GM19238 (cell line): ENCODE measurements around the gene FGFR4.

ENCODE experiments used
- DNase-seq: peaks from one replicate; pipeline ENCODE4 v3.0.0; 2011; ENCODE audit warnings: low spot score; ENCODE audit not compliant: insufficient read length

Gene FGFR4

DNA sequence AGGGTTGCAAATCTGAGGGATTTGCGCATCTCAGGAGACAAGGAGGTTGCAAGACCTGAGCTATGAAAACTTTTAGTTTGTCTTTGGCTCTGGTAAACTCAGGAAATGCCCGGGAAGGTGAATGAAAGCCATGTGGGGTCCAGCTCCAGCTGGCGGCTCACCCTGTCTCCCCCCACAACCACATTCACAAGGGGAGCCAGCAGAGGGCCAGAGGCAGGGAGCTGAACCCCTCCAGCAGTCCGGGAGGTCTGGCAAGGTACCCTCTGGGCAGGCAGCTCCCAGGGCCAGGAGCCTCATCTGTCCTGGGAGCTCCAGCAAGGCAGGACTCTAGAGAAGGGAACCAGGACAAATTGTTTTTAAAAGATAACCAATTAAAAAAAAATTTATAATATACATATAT, 2.5 kb upstream of the FGFR4 start:
- DNase-seq, result no peak

DNA sequence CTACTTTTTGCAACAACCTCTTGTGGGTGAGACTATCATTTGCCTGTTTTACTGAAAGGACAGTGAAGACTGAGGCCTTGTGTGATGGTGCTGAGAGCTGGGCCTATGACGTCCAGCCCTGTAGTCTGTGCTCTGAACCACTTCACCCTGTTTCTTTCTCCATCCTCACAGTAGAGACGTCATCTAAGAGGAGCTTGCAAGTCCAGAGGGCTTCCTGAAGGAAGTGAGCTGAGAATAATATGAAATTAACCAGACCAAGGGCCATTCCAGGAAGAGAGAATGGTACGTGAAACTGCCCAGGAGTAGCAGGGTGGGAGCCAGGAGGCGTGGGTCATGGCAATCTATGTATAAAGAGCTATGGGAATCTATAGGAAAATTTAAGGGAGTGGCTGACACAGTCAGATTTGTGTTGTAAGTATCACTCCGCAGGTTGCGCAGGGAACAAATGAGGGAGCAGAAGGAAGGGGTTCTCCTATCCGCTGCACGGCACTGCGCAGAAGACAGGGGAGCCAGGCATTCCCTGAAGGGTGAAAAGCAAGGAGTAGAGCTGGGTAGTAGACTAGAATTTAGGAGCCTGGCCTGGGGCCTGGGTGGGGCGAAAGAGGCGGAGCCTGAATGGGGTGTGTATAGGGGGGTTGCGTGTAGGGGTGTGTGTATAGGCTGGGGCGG, 596 bp upstream of the FGFR4 start:
- no peak for DNase-seq

DNA sequence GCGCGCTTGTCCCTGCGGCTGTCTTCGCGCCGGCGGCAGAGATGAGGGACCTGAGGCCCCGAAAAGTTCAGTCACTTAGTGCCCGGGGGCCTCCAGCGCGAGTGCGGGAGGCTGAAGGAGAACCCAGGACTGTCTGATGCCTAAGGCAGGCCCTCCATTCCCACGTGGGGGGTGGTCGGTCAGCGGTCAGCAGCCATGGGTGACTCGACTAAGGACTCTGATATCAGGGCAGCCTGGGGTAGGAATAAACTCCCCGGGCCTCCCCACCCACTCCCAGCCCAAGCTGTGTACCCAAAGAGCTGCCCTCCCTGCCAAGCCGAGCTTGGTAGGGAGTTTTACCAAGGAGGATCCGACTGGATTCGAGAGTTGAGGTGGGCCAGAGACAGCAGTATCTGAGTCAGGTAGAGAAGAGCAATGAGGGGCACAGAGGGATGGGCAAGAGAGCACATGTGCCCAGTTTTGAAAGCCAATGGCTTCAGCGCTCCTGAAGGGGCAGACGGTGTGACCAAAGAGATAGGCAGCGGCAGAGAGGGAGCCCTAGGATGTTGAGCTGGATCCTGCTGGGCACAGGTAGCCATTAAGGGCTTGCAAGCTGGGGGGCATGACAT, 787 bp downstream of the FGFR4 start:
- DNase-seq, result no peak

- DNase-seq, result no peak
Measured at GRCh38 chr5:177089127-177089526, 2.4 kb downstream of the FGFR4 start.

- DNase-seq, result no peak
Measured at GRCh38 chr5:177089825-177090641, 3.3 kb downstream of the FGFR4 start.

DNA sequence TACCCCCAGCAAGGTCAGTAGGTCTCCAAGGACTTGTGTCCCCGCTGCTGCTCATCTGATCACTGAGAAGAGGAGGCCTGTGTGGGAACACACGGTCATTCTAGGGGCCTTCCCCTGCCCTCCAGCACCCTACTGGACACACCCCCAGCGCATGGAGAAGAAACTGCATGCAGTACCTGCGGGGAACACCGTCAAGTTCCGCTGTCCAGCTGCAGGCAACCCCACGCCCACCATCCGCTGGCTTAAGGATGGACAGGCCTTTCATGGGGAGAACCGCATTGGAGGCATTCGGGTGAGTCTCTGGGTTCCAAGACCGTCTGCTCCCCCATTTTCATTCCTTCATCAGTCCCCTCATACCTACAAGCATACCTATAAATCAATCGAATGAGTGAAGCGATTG, 4.1 kb downstream of the FGFR4 start:
- DNase-seq, result no peak

DNA sequence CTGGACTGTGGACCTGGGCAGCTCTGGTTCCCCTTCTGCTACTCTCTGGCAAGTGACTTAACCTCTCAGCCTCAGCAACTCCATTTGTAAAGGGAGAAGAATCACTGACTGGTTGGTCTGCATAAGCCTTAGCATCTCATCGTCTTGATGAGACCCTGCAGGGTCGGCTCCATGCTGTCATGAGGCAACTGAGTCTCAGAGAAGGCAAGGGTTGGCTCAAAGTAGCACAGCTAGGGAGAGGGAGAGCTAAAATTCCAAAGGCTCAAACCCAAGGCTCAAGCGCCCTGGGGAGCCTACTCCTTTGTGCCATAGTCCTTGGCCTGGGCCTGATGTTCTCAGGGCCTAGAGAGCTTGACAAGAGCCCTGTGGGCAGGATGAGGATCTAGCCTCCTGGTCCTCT, 4.5 kb downstream of the FGFR4 start:
- DNase-seq, result no peak

DNA sequence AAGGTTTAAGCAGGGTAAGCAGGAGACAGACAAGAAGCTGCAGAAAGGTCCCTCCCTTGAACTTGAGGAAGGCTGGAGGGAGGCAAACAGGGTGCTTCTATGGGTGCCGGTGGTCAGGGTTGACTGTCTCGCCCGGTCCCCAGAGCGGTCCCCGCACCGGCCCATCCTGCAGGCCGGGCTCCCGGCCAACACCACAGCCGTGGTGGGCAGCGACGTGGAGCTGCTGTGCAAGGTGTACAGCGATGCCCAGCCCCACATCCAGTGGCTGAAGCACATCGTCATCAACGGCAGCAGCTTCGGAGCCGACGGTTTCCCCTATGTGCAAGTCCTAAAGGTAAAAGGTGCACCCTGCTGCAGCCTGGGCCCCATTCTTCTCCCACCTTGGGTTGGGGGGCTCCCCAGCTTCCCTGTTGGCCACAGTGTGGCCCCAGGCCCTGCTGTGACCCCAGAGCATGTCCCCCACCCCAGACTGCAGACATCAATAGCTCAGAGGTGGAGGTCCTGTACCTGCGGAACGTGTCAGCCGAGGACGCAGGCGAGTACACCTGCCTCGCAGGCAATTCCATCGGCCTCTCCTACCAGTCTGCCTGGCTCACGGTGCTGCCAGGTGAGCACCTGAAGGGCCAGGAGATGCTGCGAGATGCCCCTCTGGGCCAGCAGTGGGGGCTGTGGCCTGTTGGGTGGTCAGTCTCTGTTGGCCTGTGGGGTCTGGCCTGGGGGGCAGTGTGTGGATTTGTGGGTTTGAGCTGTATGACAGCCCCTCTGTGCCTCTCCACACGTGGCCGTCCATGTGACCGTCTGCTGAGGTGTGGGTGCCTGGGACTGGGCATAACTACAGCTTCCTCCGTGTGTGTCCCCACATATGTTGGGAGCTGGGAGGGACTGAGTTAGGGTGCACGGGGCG, 5.7 kb downstream of the FGFR4 start:
- no peak for DNase-seq

DNA sequence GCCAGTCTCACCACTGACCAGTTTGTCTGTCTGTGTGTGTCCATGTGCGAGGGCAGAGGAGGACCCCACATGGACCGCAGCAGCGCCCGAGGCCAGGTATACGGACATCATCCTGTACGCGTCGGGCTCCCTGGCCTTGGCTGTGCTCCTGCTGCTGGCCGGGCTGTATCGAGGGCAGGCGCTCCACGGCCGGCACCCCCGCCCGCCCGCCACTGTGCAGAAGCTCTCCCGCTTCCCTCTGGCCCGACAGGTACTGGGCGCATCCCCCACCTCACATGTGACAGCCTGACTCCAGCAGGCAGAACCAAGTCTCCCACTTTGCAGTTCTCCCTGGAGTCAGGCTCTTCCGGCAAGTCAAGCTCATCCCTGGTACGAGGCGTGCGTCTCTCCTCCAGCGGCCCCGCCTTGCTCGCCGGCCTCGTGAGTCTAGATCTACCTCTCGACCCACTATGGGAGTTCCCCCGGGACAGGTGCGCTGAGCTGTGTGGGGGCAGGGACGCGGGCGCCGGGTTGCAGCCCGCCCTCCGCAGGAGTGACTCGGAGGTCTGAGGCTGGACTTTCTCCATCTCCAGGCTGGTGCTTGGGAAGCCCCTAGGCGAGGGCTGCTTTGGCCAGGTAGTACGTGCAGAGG, 6.5 kb downstream of the FGFR4 start:
- DNase-seq, result no peak

DNA sequence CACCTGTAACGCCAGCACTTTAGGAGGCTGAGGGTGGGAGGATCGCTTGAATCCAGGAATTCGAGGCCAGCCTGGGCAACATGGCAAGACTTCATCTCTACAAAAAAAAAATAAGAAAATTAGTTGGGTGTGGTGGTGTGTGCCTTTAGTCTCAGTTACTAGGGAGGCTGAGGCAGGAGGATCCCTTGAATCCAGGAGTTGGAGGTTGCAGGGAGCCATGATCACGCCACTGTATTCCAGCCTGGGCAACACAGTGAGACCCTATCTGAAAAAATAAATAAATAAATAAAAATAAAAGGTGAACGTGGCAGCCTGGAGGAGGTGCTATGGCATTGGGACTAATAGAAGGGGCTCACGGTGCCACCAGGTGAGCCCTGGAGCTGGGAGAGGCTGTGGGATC, 7.1 kb downstream of the FGFR4 start:
- no peak for DNase-seq

DNA sequence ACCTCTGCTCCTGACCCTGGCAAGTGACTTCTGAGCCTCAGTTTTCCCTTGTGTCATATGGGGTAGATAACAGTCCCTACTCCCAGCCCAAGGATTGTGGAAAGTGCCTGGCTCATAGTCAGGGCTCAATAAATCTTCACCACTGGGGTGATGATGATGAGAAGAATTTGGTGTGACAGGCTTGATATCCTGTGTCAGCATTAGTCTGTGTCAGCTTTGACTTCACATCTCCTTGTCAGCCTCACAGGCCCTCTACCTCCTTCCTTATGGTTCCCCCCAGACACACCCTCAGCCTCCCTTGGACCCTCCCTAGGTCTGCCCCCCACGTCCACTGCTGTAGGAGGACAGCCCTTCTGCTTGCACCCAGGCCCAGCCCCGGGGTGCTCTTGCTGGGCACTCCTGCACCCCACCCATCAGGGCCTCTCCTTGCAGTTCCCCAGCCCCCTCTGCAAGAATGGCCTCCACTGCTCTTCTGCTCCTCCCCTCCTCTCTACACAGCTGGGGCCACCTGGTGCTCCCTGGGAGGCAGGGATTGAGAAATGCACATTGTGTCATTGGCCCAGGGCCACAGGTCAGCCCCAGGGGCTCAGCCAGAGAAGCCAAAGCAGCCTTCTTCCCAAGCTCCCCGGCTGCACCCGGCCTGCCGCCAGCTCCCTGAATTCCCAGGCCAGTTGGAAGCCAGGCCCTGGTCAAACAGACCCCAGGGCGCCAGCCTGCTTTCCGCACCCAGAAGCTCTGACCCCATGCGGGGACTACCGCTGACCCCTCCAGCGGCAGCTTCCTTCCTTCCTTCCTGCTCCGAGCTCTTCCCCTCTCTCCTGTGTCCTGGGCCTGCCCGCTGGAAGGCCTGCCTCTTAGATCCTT, 7.7 kb downstream of the FGFR4 start:
- no peak for DNase-seq

DNA sequence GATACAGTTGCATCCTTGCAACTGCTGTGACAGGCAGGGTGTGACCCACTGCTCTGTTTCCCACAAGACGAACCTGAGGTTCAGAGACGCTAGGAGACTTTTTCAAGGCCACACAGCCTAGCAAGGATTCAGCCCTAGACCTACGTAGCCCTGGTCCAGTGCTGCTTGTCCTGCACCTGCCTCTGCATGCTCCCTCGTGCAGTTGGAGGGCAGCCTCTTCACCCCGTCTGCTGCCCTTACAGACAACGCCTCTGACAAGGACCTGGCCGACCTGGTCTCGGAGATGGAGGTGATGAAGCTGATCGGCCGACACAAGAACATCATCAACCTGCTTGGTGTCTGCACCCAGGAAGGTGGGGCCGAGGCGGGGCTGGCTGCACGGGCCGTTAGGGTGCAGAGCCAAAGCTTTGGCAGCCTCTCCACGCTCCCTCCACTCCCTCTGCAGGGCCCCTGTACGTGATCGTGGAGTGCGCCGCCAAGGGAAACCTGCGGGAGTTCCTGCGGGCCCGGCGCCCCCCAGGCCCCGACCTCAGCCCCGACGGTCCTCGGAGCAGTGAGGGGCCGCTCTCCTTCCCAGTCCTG, 8.5 kb downstream of the FGFR4 start:
- DNase-seq, result no peak

DNA sequence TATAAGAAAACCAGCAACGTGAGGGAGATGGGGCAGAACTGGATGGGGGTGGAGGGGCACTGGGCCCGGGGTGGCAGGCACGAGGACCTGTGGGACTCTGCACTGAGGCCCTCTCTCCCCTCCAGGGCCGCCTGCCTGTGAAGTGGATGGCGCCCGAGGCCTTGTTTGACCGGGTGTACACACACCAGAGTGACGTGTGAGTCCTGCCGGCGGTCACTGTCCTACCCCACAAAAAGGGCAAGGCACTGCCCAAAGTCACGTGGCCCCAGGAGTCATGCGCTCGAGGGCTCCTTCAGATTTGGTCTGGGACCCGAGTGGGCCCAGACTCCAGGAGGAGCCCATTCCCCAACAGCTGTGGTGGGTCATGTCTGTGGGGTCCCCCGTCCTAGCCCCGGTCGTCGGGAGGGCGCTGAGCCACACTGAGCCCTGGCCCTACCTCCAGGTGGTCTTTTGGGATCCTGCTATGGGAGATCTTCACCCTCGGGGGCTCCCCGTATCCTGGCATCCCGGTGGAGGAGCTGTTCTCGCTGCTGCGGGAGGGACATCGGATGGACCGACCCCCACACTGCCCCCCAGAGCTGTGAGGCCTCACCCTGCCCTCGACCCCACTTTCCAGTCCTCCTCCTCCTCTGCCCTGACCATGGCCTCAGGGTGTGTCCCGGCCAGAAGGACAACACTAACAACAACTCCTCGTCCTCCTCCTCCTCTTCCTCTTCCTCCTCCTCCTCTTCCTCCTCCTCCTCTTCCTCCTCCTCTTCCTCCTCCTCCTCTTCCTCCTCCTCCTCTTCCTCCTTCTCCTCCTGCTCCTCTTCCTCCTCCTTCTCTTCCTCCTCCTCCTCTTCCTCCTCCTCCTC, 9.7 kb downstream of the FGFR4 start:
- DNase-seq, result no peak

DNA sequence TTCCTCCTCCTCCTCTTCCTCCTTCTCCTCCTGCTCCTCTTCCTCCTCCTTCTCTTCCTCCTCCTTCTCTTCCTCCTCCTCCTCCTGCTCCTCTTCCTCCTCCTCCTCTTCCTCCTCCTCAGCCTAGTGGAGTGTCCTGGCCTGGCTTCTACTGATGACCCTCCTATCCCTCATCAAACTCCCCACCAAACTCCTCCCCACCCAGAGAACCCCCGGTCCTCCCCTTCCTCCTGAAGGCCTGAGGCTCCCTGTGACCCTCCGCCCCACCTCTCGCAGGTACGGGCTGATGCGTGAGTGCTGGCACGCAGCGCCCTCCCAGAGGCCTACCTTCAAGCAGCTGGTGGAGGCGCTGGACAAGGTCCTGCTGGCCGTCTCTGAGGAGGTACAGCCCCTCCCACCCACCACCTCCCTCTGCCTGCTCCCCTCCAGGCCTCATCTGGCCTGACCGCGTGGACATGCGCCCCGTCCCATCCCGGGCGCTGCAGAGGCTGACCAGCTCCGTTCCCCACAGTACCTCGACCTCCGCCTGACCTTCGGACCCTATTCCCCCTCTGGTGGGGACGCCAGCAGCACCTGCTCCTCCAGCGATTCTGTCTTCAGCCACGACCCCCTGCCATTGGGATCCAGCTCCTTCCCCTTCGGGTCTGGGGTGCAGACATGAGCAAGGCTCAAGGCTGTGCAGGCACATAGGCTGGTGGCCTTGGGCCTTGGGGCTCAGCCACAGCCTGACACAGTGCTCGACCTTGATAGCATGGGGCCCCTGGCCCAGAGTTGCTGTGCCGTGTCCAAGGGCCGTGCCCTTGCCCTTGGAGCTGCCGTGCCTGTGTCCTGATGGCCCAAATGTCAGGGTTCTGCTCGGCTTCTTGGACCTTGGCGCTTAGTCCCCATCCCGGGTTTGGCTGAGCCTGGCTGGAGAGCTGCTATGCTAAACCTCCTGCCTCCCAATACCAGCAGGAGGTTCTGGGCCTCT, 10.6 kb downstream of the FGFR4 start:
- no peak for DNase-seq

- DNase-seq, result no peak
Measured at GRCh38 chr5:177098120-177098469, 11.4 kb downstream of the FGFR4 start.

- DNase-seq, result no peak
Measured at GRCh38 chr5:177098470-177099141, 11.9 kb downstream of the FGFR4 start.

GRCh38 chr5:177099422-177100093, 12.8 kb downstream of the FGFR4 start:
- DNase-seq, result no peak
